K562 (cell line): ENCODE results near the gene CYB561A3. TPM values are rescaled to one million over a fixed set of nuclear protein-coding genes. Genes with fewer than 3 reads are reported as not detected.

Experiments
- ATAC-seq: fragments of 200-7000 bp; cut with Tn5 transposase; 3 replicates; pipeline ENCODE4 v1.9.1; 2020; ENCODE audit warnings: moderate library complexity
- BruUV-seq: library from RNA; stranded (reverse); fragments of 400-500 nt; replicated peaks from 2 replicates; lab custom pipeline; 2021; lab: Mats Ljungman, UMichigan
- CTCF ChIA-PET: fragments of 300-600 bp; formaldehyde crosslinking; extraction: SDS; loops from one replicate; lab custom pipeline; 2021; ENCODE audit warnings: low intra/inter-chr PET ratio; lab: Yijun Ruan, JAX
- POLR2A ChIA-PET: fragments of 300-600, 350-650 bp; sonication (Branson Sonifier 250); formaldehyde crosslinking; extraction: SDS; loops from one replicate; lab custom pipeline; 2021; ENCODE audit warnings: antibody characterized with exemption, inconsistent platforms; lab: Yijun Ruan, JAX
- DNase-seq, 4 experiments: peaks; one replicate each; pipeline versions ENCODE4 v3.0.0 to v3.0.0-alpha.2; 2011 to 2018; ENCODE audit warnings: low spot score in 3 of 4, mixed read lengths in 3 of 4; ENCODE audit errors: extremely low read depth in 1 of 4
- FAIRE-seq: peaks from 2 replicates; lab custom pipeline; 2011; peaks lifted over from hg19 to GRCh38; lab: Jason Lieb, UNC
- H2AFZ ChIP-seq: 2 replicates; pipeline ENCODE4 v1.6.0; 2011; ENCODE audit warnings: low read depth, low read length, control low read depth, inconsistent platforms
- H3K27ac ChIP-seq: fragments of 200-600 bp; 3 replicates; pipeline ENCODE4 v1.8.0; 2011; ENCODE audit warnings: low read depth, mild to moderate bottlenecking, control low read depth, inconsistent platforms, low read length, moderate library complexity, mixed read lengths; ENCODE audit errors: extremely low read depth
- H3K27me3 ChIP-seq, 2 experiments: fragments of 300-600 bp in 1 of 2; 2 replicates in 1 of 2; 3 replicates in 1 of 2; pipeline versions ENCODE4 v1.6.0 to v1.8.0; 2011; ENCODE audit warnings: inconsistent platforms in 2 of 2, low read length in 2 of 2, mild to moderate bottlenecking in 1 of 2, mixed read lengths in 1 of 2, moderate library complexity in 1 of 2; ENCODE audit not compliant: control insufficient read depth in 2 of 2, insufficient read depth in 2 of 2
- H3K36me3 ChIP-seq: fragments of 300-600 bp; 3 replicates; pipeline ENCODE4 v1.8.0; 2011; ENCODE audit warnings: mild to moderate bottlenecking, low read length, inconsistent platforms; ENCODE audit not compliant: control insufficient read depth, insufficient read depth
- H3K4me1 ChIP-seq, 2 experiments: fragments of 200-600 bp in 1 of 2; replicated peaks in 1 of 2; 2 replicates in 1 of 2; 3 replicates in 1 of 2; pipeline versions ENCODE4 v1.5.1 to v1.8.0; 2011; ENCODE audit warnings: inconsistent platforms in 2 of 2, low read length in 2 of 2, mild to moderate bottlenecking in 1 of 2, mixed read lengths in 1 of 2, moderate library complexity in 1 of 2; ENCODE audit not compliant: control insufficient read depth in 2 of 2, insufficient read depth in 2 of 2
- H3K4me2 ChIP-seq: 2 replicates; pipeline ENCODE4 v1.6.1; 2011; ENCODE audit warnings: low read length, control low read depth, inconsistent platforms, mixed read lengths; ENCODE audit not compliant: insufficient read depth
- H3K4me3 ChIP-seq: fragments of 200-600 bp; sonication (generic), shearing (Covaris generic); 2 replicates; pipeline ENCODE4 v1.5.1; 2016; ENCODE audit warnings: control low read depth, inconsistent platforms
- H3K79me2 ChIP-seq: fragments of 200-600 bp; 3 replicates; pipeline ENCODE4 v1.8.0; 2011; ENCODE audit warnings: low read length, inconsistent platforms; ENCODE audit not compliant: control insufficient read depth, insufficient read depth
- H3K9ac ChIP-seq, 2 experiments: 2 replicates each; pipeline versions ENCODE4 v1.6.0 to v1.6.1; 2011; ENCODE audit warnings: low read depth in 2 of 2, low read length in 2 of 2, control low read depth in 1 of 2, inconsistent platforms in 1 of 2, mild to moderate bottlenecking in 1 of 2, mixed read lengths in 1 of 2; ENCODE audit not compliant: insufficient read depth in 1 of 2
- H3K9me1 ChIP-seq: one replicate; pipeline ENCODE4 v1.6.0; 2011; ENCODE audit warnings: inconsistent platforms, mild to moderate bottlenecking, low read length, moderate library complexity; ENCODE audit not compliant: control insufficient read depth, insufficient read depth
- H3K9me3 ChIP-seq: replicated peaks from 2 replicates; pipeline ENCODE4 v1.5.1; 2011; ENCODE audit warnings: low read depth, low read length, inconsistent platforms; ENCODE audit not compliant: control insufficient read depth, insufficient read depth
- H4K20me1 ChIP-seq: replicated peaks from 2 replicates; pipeline ENCODE4 v1.6.1; 2011; ENCODE audit warnings: low read length, inconsistent platforms, mixed read lengths; ENCODE audit not compliant: control insufficient read depth, insufficient read depth
- CBFB ChIP-seq: sonication (generic); formaldehyde crosslinking; IDR thresholded peaks from 2 replicates; pipeline ENCODE4 v1.4.0; 2020; ENCODE audit warnings: mild to moderate bottlenecking, missing genetic modification reagents
- CEBPB ChIP-seq: fragments of 450-650 bp; IDR thresholded peaks from 2 replicates; pipeline ENCODE4 v1.6.1; 2016; ENCODE audit warnings: missing genetic modification characterization, missing compliant biosample characterization
- KLF13 ChIP-seq: fragments of 450-650 bp; IDR thresholded peaks from 2 replicates; pipeline ENCODE4 v1.6.1; 2016; ENCODE audit warnings: missing genetic modification characterization, low read depth, mild to moderate bottlenecking, missing compliant biosample characterization, moderate library complexity, borderline replicate concordance
- ZBTB34 ChIP-seq: fragments of 250-450 bp; sonication (Bioruptor Pico); IDR thresholded peaks from 2 replicates; pipeline ENCODE4 v1.8.0; 2021; ENCODE audit warnings: mild to moderate bottlenecking, moderate library complexity
- WGBS: fragments of 100-300 bp; shearing (Covaris generic); methylation state at CpG from one replicate; pipeline ENCODE4 v1.1.6; 2016; ENCODE audit warnings: low coverage, mixed read lengths; ENCODE audit not compliant: insufficient coverage; ENCODE audit errors: missing lambda C conversion rate; 5-methylcytosine and 5-hydroxymethylcytosine counted together
- in situ Hi-C: fragments of 300-500 bp; cut with MboI; formaldehyde crosslinking; loops from 4 replicates; pipeline ENCODE4 v1.15.0; 2018; ENCODE audit warnings: inconsistent platforms, mixed read lengths
- intact Hi-C: fragments of 100-400 bp; cut with micrococcal nuclease; formaldehyde crosslinking; loops from 2 replicates; pipeline ENCODE4 v1.14.2; 2022
- polyA plus RNA-seq, 8 experiments: library from polyadenylated mRNA; depleted of rRNA in 4 of 8; stranded (reverse) in 5 of 8; unstranded in 3 of 8; fragments of >200 nt; fragmentation: Nextera tagmentation in 2 of 8; fragmentation: Illumina TruSeq in 1 of 8; extraction: Ambion mirVana in 2 of 8; extraction: Trizol in 1 of 8; gene quantifications; 2 replicates each; pipeline versions ENCODE4 v1.2.1 to v1.2.3, GENCODE V29; 2011 to 2014; ENCODE audit warnings: inconsistent platforms in 1 of 8, missing spikeins in 1 of 8
- total RNA-seq, 7 experiments: library from RNA; depleted of rRNA in 6 of 7; stranded (reverse); fragments of >200 nt in 6 of 7; fragmentation: Illumina TruSeq in 2 of 7; extraction: Trizol in 2 of 7; gene quantifications; 2 replicates each; pipeline versions ENCODE4 v1.2.1 to v1.2.3, GENCODE V29; 2011 to 2021; ENCODE audit warnings: low replicate concordance in 1 of 7

Gene CYB561A3
- total and polyA plus RNA-seq, 9 of the 15 experiments (the other 6 are each of a cell fraction or from before 2014, with no cell fraction given) = 29.2 to 78.9 (median 37.9) TPM

GRCh38 chr11:61331651-61332050 lies 30.0 kb downstream of the CYB561A3 start:
- peak overlapping the region; percentile 99 for H3K9ac ChIP-seq
- H3K9me1 ChIP-seq = no peaks in the 10 kb centered on the region
- no peak overlapping the region for H2AFZ ChIP-seq
- 20% methylated on average over 5 of the region's 6 CpGs for WGBS
- H3K36me3 ChIP-seq = peaks cover 46% of the 10 kb centered on the region
- H3K4me2 ChIP-seq = peak overlapping the region; percentile 100
- TF ChIP-seq ZBTB34 (CRISPR knock-in tag) (no peak), CEBPB (0 out of 2 replicates have a peak, but pooled peaks have one; percentile 9), CBFB (CRISPR knock-in tag) (no peak), KLF13 (no peak)
- TF ChIP-seq, all 486 proteins: peak for 1
- POLR2A ChIA-PET = interaction anchor here (0.6 to 3.4 kb wide), 14 partner anchors 10 to 1121 kb away, joined by 3 to 23 read pairs (median 5); partner anchors contain the start of genes CPSF7, CYB561A3, SDHAF2 and TMEM138
- BruUV-seq = no TSS peak
- H3K27me3 ChIP-seq = no peaks in the 10 kb centered on the region
- peak overlapping the region; percentile 97; the same call in 2 of the 3 replicates for H3K27ac ChIP-seq
- H4K20me1 ChIP-seq = peaks cover 7% of the 10 kb centered on the region
- DNase-seq (no peak), ATAC-seq (no peak), FAIRE-seq (no peak)
- peaks cover 37 to 46% of the 10 kb centered on the region in 2 experiments; a peak in 4 of 5 replicates for H3K4me1 ChIP-seq
- peak overlapping the region; percentile 88 for H3K4me3 ChIP-seq
- CTCF ChIA-PET = interaction anchor here (8.5 kb wide), 1 partner anchor 53 kb away, joined by 135 read pairs; no protein-coding TSS in a partner anchor
- H3K9me3 ChIP-seq = no peaks in the 10 kb centered on the region
- in situ Hi-C loops (no loop called here), intact Hi-C loops (loop anchor here (2.0 to 5.0 kb wide), 3 partner anchors 31 to 74 kb away; partner anchors contain the start of gene TMEM138)
- peaks cover 78% of the 10 kb centered on the region for H3K79me2 ChIP-seq
